Measurements from ENCODE around the gene ACP1.

ACP1 gene

DNA sequence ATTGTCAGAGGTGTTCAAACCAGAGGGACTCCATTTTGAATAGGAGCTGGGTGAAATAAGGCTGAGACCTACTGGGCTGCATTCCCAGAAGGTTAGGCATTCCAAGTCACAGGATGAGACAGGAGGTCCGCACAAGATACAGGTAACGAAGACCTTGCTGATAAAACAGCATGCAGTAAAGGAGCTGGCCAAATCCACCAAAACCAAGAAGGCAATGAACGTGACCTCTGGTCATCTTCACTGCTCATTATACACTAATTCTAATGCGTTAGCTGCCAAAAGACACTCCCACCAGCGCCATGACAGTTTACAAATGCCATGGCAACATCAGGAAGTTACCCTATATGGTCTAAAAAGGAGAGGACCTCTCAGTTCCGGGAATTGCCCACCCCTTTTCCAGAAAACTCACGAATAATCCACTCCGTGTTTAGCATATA, 11.5 kb upstream of the ACP1 start:
- Histone ChIP-seq H2AFZ (ENCODE audit: low read depth, low read length, severe bottlenecking) (no peak overlapping the region), H3K79me2 (ENCODE audit: insufficient read depth, low read length) (no peaks in the 10 kb centered on the region), H3K9ac (ENCODE audit: low read length) (no peak overlapping the region), H3K9me2 (replicated peaks; ENCODE audit: insufficient read depth, low read length) (no peaks in the 10 kb centered on the region), H3K27ac (ENCODE audit: low read depth, low read length) (no peak overlapping the region), H3K4me2 (ENCODE audit: low read depth, low read length, poor library complexity, severe bottlenecking) (no peak overlapping the region), H3K27me3 (ENCODE audit: low read length) (no peaks in the 10 kb centered on the region), H3K36me3 (ENCODE audit: low read length) (no peaks in the 10 kb centered on the region), H3K9me3 (ENCODE audit: insufficient read depth, low read length) (peaks cover 8% of the 10 kb centered on the region; the same call in 1 of the 2 replicates), H3F3A (ENCODE audit: insufficient read depth) (no peaks in the 10 kb centered on the region), H4K20me1 (ENCODE audit: low read depth, low read length) (no peaks in the 10 kb centered on the region), H3K4me3 (ENCODE audit: insufficient read depth, low read length, poor library complexity, severe bottlenecking) (no peak overlapping the region)
- TF ChIP-seq EZH2phosphoT487 (conservative IDR thresholded peaks at IDR 0.05; ENCODE audit: low read length) (no peak), CTCF (IDR thresholded peaks at IDR 0.05; ENCODE audit: insufficient read depth, low read length, poor library complexity, severe bottlenecking) (no peak)

DNA sequence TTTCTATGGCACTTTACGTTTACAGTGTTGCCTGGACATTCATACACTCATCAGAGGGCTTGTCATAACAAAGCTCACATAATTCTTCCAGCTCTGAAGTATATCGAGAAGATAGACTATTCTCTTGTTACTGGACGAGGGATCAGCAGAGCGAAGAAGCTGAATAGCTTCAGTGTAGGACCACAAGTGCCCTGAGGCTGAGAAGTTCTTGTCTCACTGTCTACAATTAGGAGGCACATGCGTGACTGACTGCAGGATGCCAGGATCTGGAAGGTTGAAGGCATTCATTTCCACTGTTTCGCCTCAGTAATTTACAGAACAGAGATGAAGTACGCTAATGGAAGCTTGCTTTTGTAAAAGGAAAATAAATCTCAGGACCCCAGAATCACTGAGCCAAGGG, 10.5 kb upstream of the ACP1 start:
- Histone ChIP-seq H3K9ac (ENCODE audit: low read length) (no peak overlapping the region), H3K9me2 (replicated peaks; ENCODE audit: insufficient read depth, low read length) (no peaks in the 10 kb centered on the region), H3K4me3 (ENCODE audit: insufficient read depth, low read length, poor library complexity, severe bottlenecking) (no peak overlapping the region), H3K9me3 (ENCODE audit: insufficient read depth, low read length) (peaks cover 11% of the 10 kb centered on the region; the same call in 1 of the 2 replicates), H3K36me3 (ENCODE audit: low read length) (no peaks in the 10 kb centered on the region), H3K27me3 (ENCODE audit: low read length) (no peaks in the 10 kb centered on the region), H3F3A (ENCODE audit: insufficient read depth) (no peaks in the 10 kb centered on the region), H4K20me1 (ENCODE audit: low read depth, low read length) (no peaks in the 10 kb centered on the region), H3K27ac (ENCODE audit: low read depth, low read length) (no peak overlapping the region), H3K79me2 (ENCODE audit: insufficient read depth, low read length) (no peaks in the 10 kb centered on the region), H3K4me2 (ENCODE audit: low read depth, low read length, poor library complexity, severe bottlenecking) (no peak overlapping the region), H2AFZ (ENCODE audit: low read depth, low read length, severe bottlenecking) (no peak overlapping the region)
- TF ChIP-seq CTCF (IDR thresholded peaks at IDR 0.05; ENCODE audit: insufficient read depth, low read length, poor library complexity, severe bottlenecking) (no peak), EZH2phosphoT487 (conservative IDR thresholded peaks at IDR 0.05; ENCODE audit: low read length) (no peak)

DNA sequence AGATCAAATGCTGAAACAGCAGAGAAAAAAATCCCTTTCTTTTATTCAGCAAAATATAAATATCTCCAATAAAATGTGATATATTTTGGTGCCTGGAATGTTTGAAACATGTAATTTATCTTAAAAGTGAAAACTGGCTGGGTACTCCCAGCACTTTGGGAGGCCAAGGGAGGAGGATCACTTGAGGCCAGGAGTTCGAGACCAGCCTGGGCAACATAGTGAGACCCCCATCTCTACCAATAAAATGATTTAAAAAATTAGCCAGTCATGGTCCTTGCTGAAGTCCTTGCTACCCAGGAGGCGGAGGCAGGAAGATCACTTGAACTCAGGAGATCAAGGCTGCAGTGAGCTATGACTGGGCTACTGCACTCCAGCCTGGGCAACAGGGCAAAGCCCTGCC, 9.6 kb upstream of the ACP1 start:
- H2AFZ ChIP-seq (ENCODE audit: low read depth, low read length, severe bottlenecking): no peak overlapping the region
- H3K4me3 ChIP-seq (ENCODE audit: insufficient read depth, low read length, poor library complexity, severe bottlenecking): no peak overlapping the region
- H3K27ac ChIP-seq (ENCODE audit: low read depth, low read length): no peak overlapping the region
- peaks cover 11% of the 10 kb centered on the region; the same call in 1 of the 2 replicates for H3K9me3 ChIP-seq (ENCODE audit: insufficient read depth, low read length)
- no peak for TF ChIP-seq EZH2phosphoT487 (conservative IDR thresholded peaks at IDR 0.05; ENCODE audit: low read length)
- no peak for TF ChIP-seq CTCF (IDR thresholded peaks at IDR 0.05; ENCODE audit: insufficient read depth, low read length, poor library complexity, severe bottlenecking)
- H3K36me3 ChIP-seq (ENCODE audit: low read length): peaks cover 2% of the 10 kb centered on the region; the same call in 1 of the 2 replicates
- H3K9me2 ChIP-seq (replicated peaks; ENCODE audit: insufficient read depth, low read length): no peaks in the 10 kb centered on the region
- H4K20me1 ChIP-seq (ENCODE audit: low read depth, low read length): no peaks in the 10 kb centered on the region
- H3F3A ChIP-seq (ENCODE audit: insufficient read depth): no peaks in the 10 kb centered on the region
- no peak overlapping the region for H3K9ac ChIP-seq (ENCODE audit: low read length)
- no peak overlapping the region for H3K4me2 ChIP-seq (ENCODE audit: low read depth, low read length, poor library complexity, severe bottlenecking)
- H3K79me2 ChIP-seq (ENCODE audit: insufficient read depth, low read length): no peaks in the 10 kb centered on the region
- no peaks in the 10 kb centered on the region for H3K27me3 ChIP-seq (ENCODE audit: low read length)
